ENCODE results near the gene CNTN4. TPM values are rescaled to one million over a fixed set of nuclear protein-coding genes. Genes with fewer than 3 reads are reported as not detected.

Gene CNTN4
- total RNA-seq, 1 experiment from 2014 or later: 2.9 TPM

- Mint-ChIP-seq H3K36me3 (ENCODE audit: insufficient read depth, unreplicated experiment) (no peaks in the 10 kb centered on the region), H3K4me3 (ENCODE audit: low read depth, unreplicated experiment) (no peak overlapping the region), H3K9me3 (ENCODE audit: low read depth, unreplicated experiment) (peaks cover 11% of the 10 kb centered on the region), H3K27ac (ENCODE audit: unreplicated experiment) (no peak overlapping the region), H3K4me1 (ENCODE audit: low read depth, unreplicated experiment) (no peaks in the 10 kb centered on the region), H3K27me3 (ENCODE audit: unreplicated experiment) (no peaks in the 10 kb centered on the region)
- intact Hi-C loops (cut with micrococcal nuclease; ENCODE audit: unreplicated experiment): no loop called here
- TF ChIP-seq, protein P1, sequence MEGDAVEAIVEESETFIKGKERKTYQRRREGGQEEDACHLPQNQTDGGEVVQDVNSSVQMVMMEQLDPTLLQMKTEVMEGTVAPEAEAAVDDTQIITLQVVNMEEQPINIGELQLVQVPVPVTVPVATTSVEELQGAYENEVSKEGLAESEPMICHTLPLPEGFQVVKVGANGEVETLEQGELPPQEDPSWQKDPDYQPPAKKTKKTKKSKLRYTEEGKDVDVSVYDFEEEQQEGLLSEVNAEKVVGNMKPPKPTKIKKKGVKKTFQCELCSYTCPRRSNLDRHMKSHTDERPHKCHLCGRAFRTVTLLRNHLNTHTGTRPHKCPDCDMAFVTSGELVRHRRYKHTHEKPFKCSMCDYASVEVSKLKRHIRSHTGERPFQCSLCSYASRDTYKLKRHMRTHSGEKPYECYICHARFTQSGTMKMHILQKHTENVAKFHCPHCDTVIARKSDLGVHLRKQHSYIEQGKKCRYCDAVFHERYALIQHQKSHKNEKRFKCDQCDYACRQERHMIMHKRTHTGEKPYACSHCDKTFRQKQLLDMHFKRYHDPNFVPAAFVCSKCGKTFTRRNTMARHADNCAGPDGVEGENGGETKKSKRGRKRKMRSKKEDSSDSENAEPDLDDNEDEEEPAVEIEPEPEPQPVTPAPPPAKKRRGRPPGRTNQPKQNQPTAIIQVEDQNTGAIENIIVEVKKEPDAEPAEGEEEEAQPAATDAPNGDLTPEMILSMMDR (IDR thresholded peaks at IDR 0.05; ENCODE audit: unreplicated experiment): no peak
- CTCF ChIA-PET: interaction anchor here (0.6 kb wide), 1 partner anchor 1071 kb away, joined by 7 read pairs; no protein-coding TSS in a partner anchor
- DNase-seq: no peak
- BruUV-seq (replicated peaks): no TSS peak
Measured at GRCh38 chr3:2158828-2159227, 60.2 kb downstream of the CNTN4 start.

- no peak for DNase-seq
- TF ChIP-seq, protein P1 (IDR thresholded peaks at IDR 0.05; ENCODE audit: unreplicated experiment): no peak
- H3K4me1 Mint-ChIP-seq (ENCODE audit: low read depth, unreplicated experiment): no peaks in the 10 kb centered on the region
- no TSS peak for BruUV-seq (replicated peaks)
- peaks cover 6% of the 10 kb centered on the region for H3K9me3 Mint-ChIP-seq (ENCODE audit: low read depth, unreplicated experiment)
- intact Hi-C loops (cut with micrococcal nuclease; ENCODE audit: unreplicated experiment): no loop called here
- H3K27me3 Mint-ChIP-seq (ENCODE audit: unreplicated experiment): no peaks in the 10 kb centered on the region
- no peak overlapping the region for H3K4me3 Mint-ChIP-seq (ENCODE audit: low read depth, unreplicated experiment)
- no peaks in the 10 kb centered on the region for H3K36me3 Mint-ChIP-seq (ENCODE audit: insufficient read depth, unreplicated experiment)
- CTCF ChIA-PET: no interaction called here
- H3K27ac Mint-ChIP-seq (ENCODE audit: unreplicated experiment): no peak overlapping the region
Measured at GRCh38 chr3:2166552-2166951, 67.9 kb downstream of the CNTN4 start.

GRCh38 chr3:2172561-2173171, 74.0 kb downstream of the CNTN4 start:
- intact Hi-C loops (cut with micrococcal nuclease; ENCODE audit: unreplicated experiment): no loop called here
- Mint-ChIP-seq H3K4me3 (ENCODE audit: low read depth, unreplicated experiment) (no peak overlapping the region), H3K27ac (ENCODE audit: unreplicated experiment) (no peak overlapping the region), H3K4me1 (ENCODE audit: low read depth, unreplicated experiment) (no peaks in the 10 kb centered on the region), H3K27me3 (ENCODE audit: unreplicated experiment) (no peaks in the 10 kb centered on the region), H3K36me3 (ENCODE audit: insufficient read depth, unreplicated experiment) (no peaks in the 10 kb centered on the region), H3K9me3 (ENCODE audit: low read depth, unreplicated experiment) (peaks cover 6% of the 10 kb centered on the region)
- CTCF ChIA-PET: no interaction called here
- no TSS peak for BruUV-seq (replicated peaks)
- DNase-seq: no peak
- TF ChIP-seq, protein P1 (IDR thresholded peaks at IDR 0.05; ENCODE audit: unreplicated experiment): no peak

- Mint-ChIP-seq H3K36me3 (ENCODE audit: insufficient read depth, unreplicated experiment) (no peaks in the 10 kb centered on the region), H3K4me3 (ENCODE audit: low read depth, unreplicated experiment) (no peak overlapping the region), H3K27me3 (ENCODE audit: unreplicated experiment) (no peaks in the 10 kb centered on the region), H3K9me3 (ENCODE audit: low read depth, unreplicated experiment) (peaks cover 5% of the 10 kb centered on the region), H3K27ac (ENCODE audit: unreplicated experiment) (no peak overlapping the region), H3K4me1 (ENCODE audit: low read depth, unreplicated experiment) (no peaks in the 10 kb centered on the region)
- no TSS peak for BruUV-seq (replicated peaks)
- TF ChIP-seq, protein P1 (IDR thresholded peaks at IDR 0.05; ENCODE audit: unreplicated experiment): no peak
- DNase-seq: no peak
- intact Hi-C loops (cut with micrococcal nuclease; ENCODE audit: unreplicated experiment): no loop called here
- CTCF ChIA-PET: no interaction called here
Measured at GRCh38 chr3:2180634-2181033, 82.0 kb downstream of the CNTN4 start.
